HG03095 (cell line): ENCODE data around the gene VTI1A.

Experiments
- ATAC-seq: cut with Tn5 transposase; IDR thresholded peaks from one replicate; pipeline ENCODE4 v1.9.1; 2021; ENCODE audit warnings: moderate library complexity; ENCODE audit not compliant: unreplicated experiment

VTI1A gene

GRCh38 chr10:112746329-112746728, 299.3 kb downstream of the VTI1A start:
- ATAC-seq, result no peak

- ATAC-seq, result no peak
Measured at GRCh38 chr10:112750427-112751167, 303.6 kb downstream of the VTI1A start.

GRCh38 chr10:112751651-112752050, 304.6 kb downstream of the VTI1A start:
- no peak for ATAC-seq

GRCh38 chr10:112752288-112752687, 305.3 kb downstream of the VTI1A start:
- no peak for ATAC-seq

- ATAC-seq, result no peak
Measured at GRCh38 chr10:112753961-112754411, 307.0 kb downstream of the VTI1A start.

GRCh38 chr10:112755446-112756234, 308.6 kb downstream of the VTI1A start:
- ATAC-seq, result no peak

- no peak for ATAC-seq
Measured at GRCh38 chr10:112756235-112756527, 309.2 kb downstream of the VTI1A start.

- no peak for ATAC-seq
Measured at GRCh38 chr10:112758961-112759360, 311.9 kb downstream of the VTI1A start.

- ATAC-seq, result no peak
Measured at GRCh38 chr10:112759496-112759895, 312.5 kb downstream of the VTI1A start.

GRCh38 chr10:112761256-112761655, 314.2 kb downstream of the VTI1A start:
- ATAC-seq, result no peak

- ATAC-seq, result no peak
Measured at GRCh38 chr10:112763916-112764520, 317.0 kb downstream of the VTI1A start.

GRCh38 chr10:112765717-112766235, 318.8 kb downstream of the VTI1A start:
- no peak for ATAC-seq

- no peak for ATAC-seq
Measured at GRCh38 chr10:112766636-112767035, 319.6 kb downstream of the VTI1A start.

GRCh38 chr10:112767156-112767555, 320.1 kb downstream of the VTI1A start:
- no peak for ATAC-seq

GRCh38 chr10:112768121-112768520, 321.1 kb downstream of the VTI1A start:
- no peak for ATAC-seq

- ATAC-seq, result no peak
Measured at GRCh38 chr10:112769081-112769480, 322.1 kb downstream of the VTI1A start.

- no peak for ATAC-seq
Measured at GRCh38 chr10:112769611-112770370, 322.8 kb downstream of the VTI1A start.

GRCh38 chr10:112771733-112772132, 324.7 kb downstream of the VTI1A start:
- ATAC-seq, result no peak

GRCh38 chr10:112773783-112774182, 326.8 kb downstream of the VTI1A start:
- ATAC-seq, result no peak

- no peak for ATAC-seq
Measured at GRCh38 chr10:112774210-112774609, 327.2 kb downstream of the VTI1A start.

- no peak for ATAC-seq
Measured at GRCh38 chr10:112774798-112775197, 327.8 kb downstream of the VTI1A start.
